GM21423 (cell line): ENCODE results near the gene GRIK2.
"Not testable (repeated sequence)": the region's sequence is repeated elsewhere in the genome, so short reads cannot be mapped to it uniquely, and the experiment has no call there.

ENCODE experiments used
- ATAC-seq: cut with Tn5 transposase; IDR thresholded peaks from one replicate; pipeline ENCODE4 v1.9.1; 2021; ENCODE audit warnings: mild to moderate bottlenecking, moderate library complexity; ENCODE audit not compliant: unreplicated experiment

Gene GRIK2

DNA sequence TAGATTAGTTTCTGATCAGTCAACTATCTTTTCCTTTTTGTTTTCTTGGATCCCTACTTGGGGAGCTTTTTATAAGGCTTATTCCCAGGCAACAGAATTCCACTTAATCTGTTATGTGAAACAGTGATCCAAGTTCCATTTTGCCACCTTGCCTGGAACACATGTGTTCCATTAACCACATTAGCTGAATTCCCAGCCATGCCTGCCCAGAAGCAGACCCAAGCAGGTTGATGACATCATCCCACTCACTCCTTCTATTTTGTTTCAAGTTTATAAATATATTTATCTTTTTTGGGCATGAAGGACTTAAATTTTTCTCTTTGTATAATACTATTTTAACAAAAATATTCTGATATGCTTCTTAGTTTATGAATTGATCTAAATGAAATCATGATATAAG, 587.4 kb downstream of the GRIK2 start:
- ATAC-seq, result no peak

DNA sequence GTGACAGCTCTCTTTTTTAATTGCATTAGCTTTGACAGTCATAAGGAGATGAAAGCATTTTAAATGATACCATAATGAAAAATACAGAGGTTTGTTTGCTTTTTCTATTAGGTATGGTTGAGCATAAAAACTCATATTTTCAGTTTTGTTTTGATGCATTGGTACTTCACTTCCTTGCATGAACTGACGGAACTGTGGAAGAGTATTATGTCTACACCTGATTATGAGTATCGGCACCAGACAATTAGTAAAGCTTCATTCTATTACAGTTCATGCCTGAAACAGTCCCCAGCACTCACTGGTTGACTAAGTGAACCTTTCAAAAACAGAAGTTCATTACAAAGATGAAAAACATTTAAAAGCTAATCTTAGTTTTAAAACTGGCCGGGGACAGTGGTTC, 593.0 kb downstream of the GRIK2 start:
- ATAC-seq, result no peak

DNA sequence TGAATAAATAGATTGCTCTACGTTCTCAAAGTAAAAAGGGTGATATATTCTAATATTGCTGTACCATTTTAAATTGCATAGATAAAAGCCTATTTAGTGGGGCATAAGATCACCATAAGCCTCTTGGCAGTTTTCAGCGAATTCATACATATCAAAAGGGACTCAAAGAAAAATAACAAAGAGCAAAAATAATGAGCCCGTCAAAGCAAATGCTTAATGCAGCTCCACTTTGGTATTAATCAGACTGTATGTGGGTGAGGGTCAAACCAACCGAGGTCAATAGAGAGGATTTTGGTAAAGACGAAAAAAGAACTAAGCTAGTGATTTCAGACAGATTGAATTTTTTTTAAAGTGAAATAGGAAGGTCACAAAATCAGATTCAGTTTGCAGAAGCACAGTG, 598.8 kb downstream of the GRIK2 start:
- ATAC-seq, result no peak

DNA sequence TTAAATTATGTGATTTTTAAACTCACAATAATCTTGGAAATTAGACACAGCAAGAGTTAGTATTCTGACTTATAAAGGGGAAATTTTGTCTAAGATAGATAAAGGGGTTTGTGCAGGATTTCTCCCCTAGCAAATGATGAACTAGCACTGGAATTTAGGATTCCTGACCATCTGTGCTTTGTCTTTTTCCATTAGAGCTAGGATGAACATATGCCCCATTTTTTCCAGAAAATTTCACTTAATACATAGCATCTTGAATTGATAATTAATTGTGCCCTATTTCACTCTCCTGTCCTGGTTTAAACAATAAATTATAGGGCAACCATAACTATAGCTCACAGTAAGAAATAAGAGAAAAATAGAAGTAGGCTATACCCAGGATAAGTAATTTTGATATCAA, 601.0 kb downstream of the GRIK2 start:
- ATAC-seq, result no peak

DNA sequence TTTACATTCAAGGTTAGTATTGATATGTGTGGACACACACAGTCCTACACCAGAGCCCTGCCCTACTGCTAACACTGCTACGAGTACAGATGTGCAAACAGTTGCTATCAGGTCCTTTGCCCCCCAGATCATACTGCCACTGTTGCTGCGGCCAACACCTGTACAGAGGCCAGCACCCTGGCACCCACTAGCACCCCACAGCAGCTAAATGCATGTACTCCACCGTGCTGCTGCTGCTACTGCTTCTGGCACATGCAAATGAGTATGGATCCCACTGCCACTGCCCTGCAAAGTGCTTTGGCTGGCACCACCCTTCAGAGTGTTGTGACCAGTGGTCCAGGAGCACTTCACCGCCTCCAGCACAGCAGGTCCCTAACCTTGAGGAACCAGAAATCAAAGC, 621.9 kb downstream of the GRIK2 start:
- no peak for ATAC-seq

DNA sequence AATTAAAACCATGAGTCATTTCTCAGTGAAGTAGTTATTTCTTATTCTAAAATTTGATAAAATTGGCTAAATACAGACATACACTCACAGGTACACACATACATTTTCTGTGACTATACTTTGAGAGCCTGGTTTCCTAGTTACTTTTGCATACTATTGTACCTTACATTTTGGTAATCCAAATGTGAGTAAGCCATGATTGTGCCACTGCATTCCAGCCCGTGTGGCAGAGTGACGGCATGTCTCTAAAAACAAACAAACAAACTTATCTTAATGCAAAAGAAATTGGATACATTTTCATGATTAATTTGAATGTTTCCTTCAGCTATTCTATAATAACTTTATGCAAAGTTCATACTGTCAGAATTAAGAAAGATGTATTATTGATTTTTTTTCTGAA, 628.8 kb downstream of the GRIK2 start:
- no peak for ATAC-seq

DNA sequence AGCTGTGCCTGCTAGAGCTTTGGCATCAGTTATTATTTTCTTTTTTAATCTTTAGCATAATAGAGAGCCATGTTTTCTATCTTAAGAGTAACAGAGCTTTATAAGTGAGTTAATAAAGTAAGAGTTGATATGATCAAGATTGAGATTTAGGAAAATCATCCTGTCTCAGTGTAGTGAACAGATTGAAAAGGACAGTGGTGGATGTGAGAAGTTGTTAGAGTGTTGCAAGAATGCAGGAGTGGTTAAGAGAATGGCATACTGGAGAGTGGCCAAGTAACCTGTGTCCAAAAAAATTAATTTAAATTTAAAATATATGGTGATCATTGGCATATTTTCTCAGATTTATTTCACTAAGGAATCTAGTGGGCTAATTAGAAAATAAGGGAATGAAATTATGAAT, 629.3 kb downstream of the GRIK2 start:
- ATAC-seq, result no peak

DNA sequence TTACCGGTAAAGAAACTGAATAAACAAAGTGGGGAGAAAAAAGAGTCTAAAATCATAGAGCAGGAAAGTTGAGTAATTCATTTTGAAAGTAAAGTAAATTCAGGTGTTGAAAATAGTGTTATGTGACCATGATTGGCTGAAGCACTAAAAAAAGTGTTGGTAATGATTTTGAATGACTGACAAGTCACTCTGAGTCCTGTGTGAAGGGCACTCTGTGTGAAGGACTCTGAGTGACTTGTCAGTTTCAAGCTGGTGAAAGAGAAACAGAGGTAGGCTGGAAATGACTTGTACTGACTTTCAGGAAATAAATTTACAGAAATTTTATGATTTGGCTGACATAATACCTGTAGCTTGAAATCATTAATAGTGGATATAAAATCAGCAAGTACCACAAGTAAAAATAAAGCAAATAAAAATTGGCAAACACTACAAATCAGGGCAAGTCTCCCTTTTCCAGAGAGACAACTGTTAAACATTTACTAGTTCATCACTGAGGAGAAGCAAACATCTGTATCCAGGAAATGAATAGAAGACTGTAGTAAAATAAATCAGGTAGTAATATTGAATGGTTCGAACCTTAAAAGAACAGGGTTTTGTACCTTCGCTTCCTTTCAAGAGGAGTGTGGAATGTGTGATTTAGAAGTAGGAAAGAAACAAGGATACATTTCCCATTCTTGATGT, 630.6 kb downstream of the GRIK2 start:
- ATAC-seq, result no peak

DNA sequence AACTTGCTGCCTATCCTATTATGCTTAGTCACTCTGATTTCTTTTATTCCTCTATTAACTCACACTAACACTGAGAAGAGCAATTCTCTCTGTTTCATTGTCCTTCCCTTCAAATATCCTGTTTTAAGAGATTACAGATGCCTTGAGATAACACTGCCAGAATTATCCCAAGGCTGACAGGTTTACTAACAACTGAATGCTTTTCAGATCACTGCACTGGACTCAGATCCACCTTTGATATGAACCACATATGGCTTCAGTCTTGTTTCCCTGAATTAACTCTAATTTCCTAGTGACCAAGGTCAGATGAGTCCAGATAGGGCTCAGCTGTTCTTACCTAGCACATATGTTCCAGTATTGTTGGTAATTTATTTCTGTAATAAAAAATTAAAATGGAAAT, 633.1 kb downstream of the GRIK2 start:
- no peak for ATAC-seq

DNA sequence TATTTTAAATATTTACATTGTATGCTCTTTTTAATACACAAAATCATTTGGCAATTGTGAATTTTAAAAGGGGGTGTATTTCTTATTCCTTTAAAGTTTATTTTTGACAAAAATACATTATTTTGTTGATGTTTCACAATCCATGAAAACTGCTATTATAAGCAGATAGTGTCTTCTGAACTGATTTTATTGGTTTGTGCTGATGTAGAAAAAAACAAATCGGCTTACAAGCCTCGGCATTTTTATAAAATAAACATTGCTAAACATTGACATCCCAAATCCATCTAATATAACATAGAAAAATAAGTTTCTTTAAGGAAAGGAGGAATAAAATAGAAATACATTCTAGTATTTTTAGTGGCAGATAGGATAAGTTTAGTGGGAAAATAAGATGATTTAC, 634.7 kb downstream of the GRIK2 start:
- ATAC-seq, result no peak

DNA sequence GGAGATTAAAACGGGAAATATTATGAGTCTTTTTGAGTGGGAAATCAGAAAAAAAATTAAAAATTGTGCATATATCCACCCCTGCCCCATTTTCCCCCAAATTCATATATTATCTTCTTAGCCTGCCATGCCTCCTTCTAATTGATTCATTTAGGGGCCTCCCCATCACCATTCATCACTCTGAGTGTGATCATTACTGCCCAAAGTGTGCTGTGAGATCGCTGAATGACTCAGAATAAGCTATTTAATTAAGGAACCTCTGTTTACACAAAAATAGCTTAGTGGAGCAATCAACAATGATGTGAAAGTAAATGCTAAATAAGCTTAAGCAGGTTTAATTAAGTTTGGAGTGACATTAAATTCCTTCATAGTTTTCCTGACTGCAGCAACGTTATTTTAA, 645.5 kb downstream of the GRIK2 start:
- no peak for ATAC-seq

DNA sequence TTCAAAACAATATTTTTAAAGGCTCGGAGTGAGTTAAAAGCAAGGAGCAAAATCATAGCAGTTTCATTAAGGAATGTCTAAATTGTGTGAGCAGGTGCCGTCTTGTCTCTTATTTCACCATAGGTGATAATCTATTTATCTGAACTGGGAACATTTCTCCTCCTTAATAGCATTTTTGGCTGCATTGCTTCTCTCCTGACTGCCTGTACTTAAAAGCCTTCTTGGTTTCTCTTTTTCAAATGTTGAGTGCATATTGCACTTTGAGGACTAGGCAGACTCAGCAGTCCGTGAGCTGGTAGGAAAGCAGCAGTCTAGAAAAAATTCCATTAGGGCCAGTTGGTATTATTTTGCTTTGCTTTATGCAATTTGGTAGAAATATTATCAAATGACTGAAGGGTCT, 645.9 kb downstream of the GRIK2 start:
- no peak for ATAC-seq

DNA sequence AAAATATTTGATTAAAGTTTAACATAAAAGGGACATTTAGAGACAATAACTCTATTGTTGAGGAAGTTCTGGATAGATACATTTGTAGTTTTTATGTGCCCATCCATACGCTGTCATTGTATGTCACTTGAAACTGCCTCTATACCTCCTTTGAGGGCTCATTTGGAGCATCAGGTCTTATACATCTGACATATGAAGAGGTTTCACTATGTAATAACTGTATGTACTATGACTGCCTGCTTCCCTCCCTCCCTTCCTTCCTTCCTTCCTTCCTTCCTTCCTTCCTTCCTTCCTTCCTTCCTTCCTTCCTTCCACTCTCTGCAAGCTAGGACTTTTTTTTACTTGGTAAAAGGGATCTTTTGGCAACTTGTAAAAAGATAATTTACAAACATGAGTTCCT, 657.5 kb downstream of the GRIK2 start:
- no peak for ATAC-seq

DNA sequence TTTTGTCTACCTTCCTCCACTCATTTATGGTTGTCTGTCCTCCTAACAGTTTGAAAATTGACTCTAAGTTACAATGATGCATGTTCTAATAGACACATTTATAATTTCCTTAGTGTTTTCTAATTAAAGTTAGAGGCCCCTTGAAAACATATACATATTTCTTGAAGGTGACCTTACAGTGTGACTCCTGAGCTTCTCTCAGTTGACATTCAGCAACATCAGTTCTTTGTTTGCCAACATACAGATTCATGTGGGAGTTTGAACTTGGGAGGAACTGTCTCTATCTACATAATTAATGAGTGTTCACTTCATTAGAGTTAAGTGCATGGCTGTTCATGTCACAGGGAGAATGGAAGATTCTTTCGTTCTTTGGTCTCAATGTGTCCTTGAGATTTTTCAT, 658.2 kb downstream of the GRIK2 start:
- ATAC-seq, result no peak

DNA sequence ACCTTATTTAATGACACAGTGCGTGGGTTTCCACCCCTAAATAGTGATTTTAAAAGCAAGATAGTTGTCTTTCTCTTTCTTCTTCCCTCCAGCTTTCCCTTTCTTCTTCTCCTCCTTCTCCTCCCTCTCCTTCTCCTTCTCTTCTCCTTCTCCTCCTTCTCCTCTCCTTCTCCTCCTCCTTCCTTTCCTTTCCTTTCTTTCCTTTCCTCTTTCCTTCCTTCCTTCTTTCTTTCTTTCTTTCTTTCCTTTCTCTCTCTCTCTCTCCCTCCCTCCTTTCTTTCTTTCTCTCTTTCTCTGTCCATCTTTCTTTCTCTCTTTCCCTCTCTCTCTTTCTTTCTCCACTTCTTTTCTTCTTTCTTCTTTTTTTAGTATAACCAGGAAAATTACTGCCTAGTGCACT, 670.6 kb downstream of the GRIK2 start:
- ATAC-seq, result no peak

DNA sequence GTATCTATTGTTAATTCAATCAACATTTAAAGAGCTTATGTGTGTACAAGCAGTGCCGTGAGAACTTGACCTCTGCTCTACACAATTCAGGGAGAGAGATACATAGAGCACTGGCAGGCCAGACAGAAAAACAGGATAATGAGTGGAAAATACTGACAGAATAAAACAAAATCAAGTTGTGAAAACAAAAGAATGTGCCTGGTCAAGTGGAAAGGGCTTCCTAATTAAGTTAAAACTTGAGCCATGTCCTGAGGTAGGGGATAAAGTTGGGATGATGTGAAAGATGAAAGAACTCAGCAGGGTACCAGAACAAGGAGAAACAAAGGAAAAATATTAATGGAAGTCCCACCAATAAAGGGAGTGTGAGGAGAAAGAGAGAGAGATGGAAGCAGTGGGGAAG, 672.8 kb downstream of the GRIK2 start:
- ATAC-seq, result no peak

DNA sequence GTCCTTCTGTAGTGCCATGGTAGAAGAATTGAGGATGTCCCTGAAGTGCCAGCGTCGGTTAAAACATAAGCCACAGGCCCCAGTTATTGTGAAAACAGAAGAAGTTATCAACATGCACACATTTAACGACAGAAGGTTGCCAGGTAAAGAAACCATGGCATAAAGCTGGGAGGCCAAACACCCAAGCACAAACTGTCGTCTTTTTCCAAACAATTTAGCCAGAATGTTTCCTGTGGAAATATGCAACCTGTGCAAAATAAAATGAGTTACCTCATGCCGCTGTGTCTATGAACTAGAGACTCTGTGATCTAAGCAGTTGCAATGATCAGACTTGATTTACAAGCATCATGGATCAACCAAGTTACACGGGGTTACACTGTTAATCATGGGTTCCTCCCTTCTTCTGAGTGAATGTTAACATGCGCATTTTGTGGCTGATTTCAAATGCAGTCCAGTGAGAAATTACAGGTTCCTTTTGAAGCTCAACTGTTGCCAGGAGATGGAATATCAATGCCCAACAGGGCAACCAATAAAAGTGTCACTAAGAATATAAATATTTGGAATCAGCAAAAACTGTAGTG, 674.9 kb downstream of the GRIK2 start:
- ATAC-seq, result no peak

DNA sequence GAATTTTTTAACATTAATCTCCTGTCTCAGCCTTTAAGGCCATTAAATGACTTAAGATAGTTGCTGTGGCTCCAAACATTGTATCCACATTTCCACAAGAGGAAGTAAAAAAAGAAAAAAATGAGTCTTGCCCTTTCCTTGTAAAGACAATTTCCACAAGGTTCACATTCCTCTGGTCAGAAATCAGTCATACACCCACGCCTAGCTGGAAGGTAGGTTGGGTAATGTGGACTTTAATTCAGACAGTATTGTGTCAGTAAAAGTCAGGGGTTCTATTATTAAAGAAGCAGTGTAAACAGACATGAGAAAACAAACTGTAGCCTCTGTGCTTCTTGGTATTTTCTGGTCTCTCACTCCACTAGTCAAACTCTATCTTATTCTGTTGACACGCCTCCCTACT, 682.0 kb downstream of the GRIK2 start:
- no peak for ATAC-seq

DNA sequence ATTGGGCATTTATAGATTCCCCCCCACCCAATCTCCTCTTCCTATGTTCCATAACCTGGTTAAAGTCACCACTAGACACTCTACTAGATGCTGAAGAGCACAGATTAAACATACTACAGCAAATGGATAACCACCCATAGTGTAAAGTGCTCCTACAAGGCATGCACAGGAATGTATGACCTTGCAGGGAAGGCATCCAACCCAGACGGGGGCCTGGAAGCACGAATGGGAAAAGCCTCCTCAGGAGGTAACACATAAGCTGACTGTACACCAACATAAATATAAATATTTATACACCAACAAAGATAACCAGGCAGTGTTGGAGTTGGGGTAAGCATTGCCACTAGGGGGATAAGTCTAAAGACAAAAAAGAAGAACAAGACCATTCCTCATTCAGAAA, 691.7 kb downstream of the GRIK2 start:
- ATAC-seq, result no peak

DNA sequence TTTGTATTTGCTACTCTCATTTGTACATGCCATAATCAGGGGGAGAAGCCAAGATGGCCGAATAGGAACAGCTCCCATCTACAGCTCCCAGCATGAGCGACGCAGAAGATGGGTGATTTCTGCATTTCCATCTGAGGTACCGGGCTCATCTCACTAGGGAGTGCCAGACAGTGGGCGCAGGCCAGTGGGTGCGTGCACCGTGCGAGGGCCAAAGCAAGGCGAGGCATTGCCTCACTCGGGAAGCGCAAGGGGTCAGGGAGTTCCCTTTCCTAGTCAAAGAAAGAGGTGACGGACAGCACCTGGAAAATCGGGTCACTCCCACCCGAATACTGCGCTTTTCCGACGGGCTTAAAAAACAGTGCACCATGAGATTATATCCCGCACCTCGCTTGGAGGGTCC, 694.7 kb downstream of the GRIK2 start:
- ATAC-seq, result not testable (repeated sequence)

DNA sequence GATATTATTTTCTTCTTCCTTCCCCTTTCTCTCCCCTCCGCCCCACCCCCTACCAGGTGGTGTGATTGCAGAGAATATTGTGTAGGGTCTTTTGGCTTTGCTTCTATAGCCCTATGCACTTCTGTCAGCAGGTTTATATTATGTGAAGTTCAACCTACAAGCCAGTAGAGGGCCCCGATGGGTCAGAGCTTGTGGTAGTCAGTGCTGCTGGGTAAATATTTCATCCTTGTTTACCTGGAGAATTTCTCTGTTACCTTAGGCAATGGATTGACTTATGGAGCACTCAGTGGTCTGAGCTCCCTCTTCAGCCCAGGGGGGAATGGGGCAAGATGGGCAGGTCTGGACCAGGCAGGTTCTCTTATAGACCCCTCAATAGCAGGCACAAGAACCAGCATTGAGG, 720.9 kb downstream of the GRIK2 start:
- ATAC-seq, result no peak

DNA sequence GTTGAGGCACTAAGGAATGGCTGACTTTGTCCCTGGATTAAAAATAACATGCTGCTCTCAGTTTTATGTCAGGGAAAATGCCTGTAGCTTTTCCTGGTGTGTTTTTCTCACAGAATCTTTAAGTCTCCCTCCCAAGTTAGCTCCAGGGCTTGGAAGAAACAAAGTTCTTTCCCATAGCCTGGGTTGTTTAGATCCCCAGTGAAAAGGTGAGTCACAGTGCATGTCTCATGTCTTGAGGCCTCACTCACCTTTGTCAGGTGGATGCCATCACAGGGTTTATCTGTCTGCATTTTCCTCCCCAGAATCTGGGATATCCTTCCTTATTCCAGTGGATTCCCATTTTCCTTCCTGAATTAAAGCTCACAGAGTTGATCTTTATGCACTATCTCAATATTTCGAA, 722.4 kb downstream of the GRIK2 start:
- ATAC-seq, result no peak

DNA sequence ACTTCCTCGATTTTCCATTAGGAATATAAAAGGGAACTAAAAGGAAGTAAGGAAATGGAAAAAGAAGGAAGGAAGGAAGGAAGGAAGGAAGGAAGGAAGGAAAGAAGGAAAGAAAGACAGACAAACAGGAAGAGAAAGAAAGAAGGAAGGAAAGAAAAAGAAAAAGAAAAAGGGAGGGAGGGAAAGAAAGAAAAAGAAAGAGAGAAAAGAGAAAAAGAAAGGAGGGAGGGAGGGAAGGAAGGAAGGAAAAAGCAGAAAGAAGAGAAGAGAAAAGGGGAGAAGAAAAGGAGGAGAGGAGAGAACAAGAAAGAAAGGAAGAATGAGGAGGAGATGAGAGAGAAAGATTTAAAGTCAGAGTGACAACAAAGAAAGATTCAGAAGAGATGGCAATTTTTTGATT, 724.5 kb downstream of the GRIK2 start:
- ATAC-seq, result no peak
